B cell (primary cell): ENCODE data around the gene CTBP2. TPM values are rescaled to one million over a fixed set of nuclear protein-coding genes. Genes with fewer than 3 reads are reported as not detected.

Experiments
- ATAC-seq: fragments of 200-7000 bp; cut with Tn5 transposase; one replicate; pipeline ENCODE4 v1.10.0; 2021; ENCODE audit warnings: low read depth, mild to moderate bottlenecking, moderate number of reproducible peaks, moderate library complexity
- CTCF ChIA-PET: fragments of 350-600 bp; sonication (Branson Sonifier 250); formaldehyde crosslinking; loops from one replicate; lab custom pipeline; 2021; ENCODE audit warnings: antibody characterized with exemption, inconsistent platforms; lab: Charles Lee
- POLR2A ChIA-PET: fragments of 350-600 bp; sonication (Branson Sonifier 250); formaldehyde crosslinking; loops from one replicate; lab custom pipeline; 2021; ENCODE audit warnings: antibody characterized with exemption; lab: Charles Lee
- DNase-seq: peaks from one replicate; pipeline ENCODE4 v3.0.0; 2013
- H2AFZ ChIP-seq: 2 replicates; pipeline ENCODE4 v1.6.1; 2012; ENCODE audit warnings: mild to moderate bottlenecking, low read depth, low read length; ENCODE audit not compliant: insufficient read depth, poor library complexity, severe bottlenecking
- H3K27ac ChIP-seq, 2 donors: 1 replicate in 1 of 2; 2 replicates in 1 of 2; pipeline ENCODE4 v1.5.1; 2012 to 2013; ENCODE audit warnings: low read length in 2 of 2, mild to moderate bottlenecking in 2 of 2, moderate library complexity in 1 of 2
- H3K27me3 ChIP-seq, 4 experiments: fragments of 200-600 bp in 1 of 4; sonication (generic) in 1 of 4; replicated peaks in 1 of 4; 1 replicate in 2 of 4; 2 replicates in 2 of 4; pipeline versions ENCODE4 v1.6.1 to v1.7.0; 2013 to 2016; ENCODE audit warnings: low read length in 3 of 4, mild to moderate bottlenecking in 2 of 4, mixed read lengths in 1 of 4, moderate library complexity in 1 of 4; ENCODE audit not compliant: insufficient read depth in 4 of 4, control insufficient read depth in 3 of 4; ENCODE audit errors: control extremely low read depth in 1 of 4
- H3K36me3 ChIP-seq, 2 experiments: replicated peaks in 1 of 2; 1 replicate in 1 of 2; 2 replicates in 1 of 2; pipeline versions ENCODE4 v1.6.1 to v1.7.1; 2013; ENCODE audit warnings: low read length in 1 of 2; ENCODE audit not compliant: insufficient read depth in 2 of 2, control insufficient read depth in 1 of 2; ENCODE audit errors: control extremely low read depth in 1 of 2, extremely low read depth in 1 of 2
- H3K4me1 ChIP-seq, 2 donors: fragments of 200-600 bp in 1 of 2; sonication (generic) in 1 of 2; 1 replicate in 1 of 2; 2 replicates in 1 of 2; pipeline versions ENCODE4 v1.5.1 to v1.6.1; 2013 to 2017; ENCODE audit warnings: low read length in 2 of 2; ENCODE audit not compliant: control insufficient read depth in 2 of 2, insufficient read depth in 2 of 2
- H3K4me2 ChIP-seq: replicated peaks from 2 replicates; pipeline ENCODE3; 2012; ENCODE audit warnings: mild to moderate bottlenecking, low read depth, low read length; ENCODE audit not compliant: poor library complexity, severe bottlenecking
- H3K4me3 ChIP-seq, 5 experiments: fragments of 200-600 bp in 1 of 5; sonication (generic) in 1 of 5; 1 replicate in 3 of 5; 2 replicates in 2 of 5; pipeline versions ENCODE4 v1.5.1 to v1.7.0; 2011 to 2016; ENCODE audit warnings: low read length in 4 of 5, mild to moderate bottlenecking in 4 of 5, low read depth in 2 of 5, control low read depth in 1 of 5, moderate library complexity in 1 of 5; ENCODE audit not compliant: insufficient read depth in 1 of 5; ENCODE audit errors: control extremely low read depth in 1 of 5, extremely low read depth in 1 of 5
- H3K79me2 ChIP-seq: fragments of 200-600 bp; sonication (generic); one replicate; pipeline ENCODE4 v1.6.0; 2016; ENCODE audit warnings: low read length; ENCODE audit not compliant: control insufficient read depth, insufficient read depth
- H3K9ac ChIP-seq: fragments of 200-600 bp; sonication (generic); 2 replicates; pipeline ENCODE4 v1.6.1; 2017; ENCODE audit warnings: mild to moderate bottlenecking, low read length, moderate library complexity
- H3K9me3 ChIP-seq, 3 donors: one replicate each; pipeline versions ENCODE4 v1.6.1 to v1.7.1; 2013; ENCODE audit warnings: low read length in 2 of 3; ENCODE audit not compliant: control insufficient read depth in 2 of 3, insufficient read depth in 1 of 3; ENCODE audit errors: control extremely low read depth in 1 of 3
- H4K20me1 ChIP-seq: 2 replicates; pipeline ENCODE4 v1.6.0; 2012; ENCODE audit warnings: mild to moderate bottlenecking, low read length; ENCODE audit not compliant: insufficient read depth, control insufficient read depth, poor library complexity, severe bottlenecking
- H3K27ac Mint-ChIP-seq: one replicate; pipeline ENCODE4 v1.8.0; 2021; ENCODE audit warnings: mixed read lengths
- H3K27me3 Mint-ChIP-seq: one replicate; pipeline ENCODE4 v1.8.0; 2021; ENCODE audit warnings: mixed read lengths
- H3K4me1 Mint-ChIP-seq: one replicate; pipeline ENCODE4 v1.8.0; 2021; ENCODE audit warnings: mixed read lengths
- H3K4me3 Mint-ChIP-seq: one replicate; pipeline ENCODE4 v1.8.0; 2021; ENCODE audit warnings: mixed read lengths
- H3K9me3 Mint-ChIP-seq: one replicate; pipeline ENCODE4 v1.8.0; 2022; ENCODE audit warnings: mixed read lengths; ENCODE audit not compliant: insufficient read depth
- CTCF ChIP-seq: fragments of 200-600 bp; IDR thresholded peaks from one replicate; pipeline ENCODE4 v1.8.0; 2022; ENCODE audit warnings: antibody characterized with exemption, mild to moderate bottlenecking
- EZH2 ChIP-seq: IDR thresholded peaks from 2 replicates; pipeline ENCODE4 v1.6.1; 2012; ENCODE audit warnings: borderline replicate concordance, low read depth, mild to moderate bottlenecking, moderate library complexity, low read length; ENCODE audit not compliant: insufficient read depth, poor library complexity, severe bottlenecking
- WGBS: methylation state at CpG from one replicate; pipeline ENCODE4 v1.1.5; 2013; ENCODE audit warnings: missing lambda C conversion rate; ENCODE audit not compliant: insufficient coverage; 5-methylcytosine and 5-hydroxymethylcytosine counted together
- intact Hi-C: fragments of 100-400 bp; cut with micrococcal nuclease; formaldehyde crosslinking; loops from one replicate; pipeline ENCODE4 v1.10.0; 2022
- polyA plus RNA-seq: library from polyadenylated mRNA; depleted of rRNA; stranded (reverse); fragments of >200 nt; gene quantifications from 2 replicates; pipeline ENCODE4 v1.2.3, GENCODE V29; 2012
- total RNA-seq, 2 donors: library from RNA; stranded (reverse); fragments of 120-200 nt in 1 of 2; gene quantifications; 1 replicate in 1 of 2; 2 replicates in 1 of 2; pipeline versions ENCODE4 v1.2.3 to v1.2.4, GENCODE V29; 2013 to 2022

The CTBP2 gene
- total and polyA plus RNA-seq, 2 donors (not counting 1 experiment from before 2014, with no cell fraction given) = 0.39 to 0.85 TPM

GRCh38 chr10:124997771-124998623 lies 162.4 kb downstream of the CTBP2 start:
- Mint-ChIP-seq H3K4me3 (no peak overlapping the region), H3K9me3 (no peaks in the 10 kb centered on the region), H3K27ac (no peak overlapping the region), H3K27me3 (no peaks in the 10 kb centered on the region), H3K4me1 (no peaks in the 10 kb centered on the region)
- intact Hi-C loops = no loop called here
- no peak overlapping the region for H3K4me3 ChIP-seq
- ChIA-PET POLR2A (no interaction called here), CTCF (no interaction called here)
- no peak overlapping the region for H3K27ac ChIP-seq
- H4K20me1 ChIP-seq = no peaks in the 10 kb centered on the region
- no peaks in the 10 kb centered on the region for H3K79me2 ChIP-seq
- DNase-seq (no peak), ATAC-seq (no peak)
- no peak overlapping the region for H2AFZ ChIP-seq
- H3K27me3 ChIP-seq = no peaks in the 10 kb centered on the region
- no peak overlapping the region for H3K4me2 ChIP-seq
- no peaks in the 10 kb centered on the region for H3K9me3 ChIP-seq
- H3K36me3 ChIP-seq = no peaks in the 10 kb centered on the region
- H3K4me1 ChIP-seq = no peaks in the 10 kb centered on the region
- H3K9ac ChIP-seq = no peak overlapping the region
- TF ChIP-seq EZH2 (no peak), CTCF (no peak)
- 88% methylated on average over 35 of the region's 35 CpGs for WGBS

- ChIA-PET POLR2A (no interaction called here), CTCF (no interaction called here)
- no peaks in the 10 kb centered on the region for H3K27me3 Mint-ChIP-seq
- Histone ChIP-seq H3K9ac (no peak overlapping the region), H3K27ac (no peak overlapping the region), H3K4me2 (no peak overlapping the region), H3K4me3 (no peak overlapping the region), H3K79me2 (no peaks in the 10 kb centered on the region), H3K27me3 (no peaks in the 10 kb centered on the region), H3K36me3 (no peaks in the 10 kb centered on the region), H3K9me3 (peaks cover 0 to 2% (median 0%) of the 10 kb centered on the region in 3 donors), H4K20me1 (no peaks in the 10 kb centered on the region), H2AFZ (no peak overlapping the region), H3K4me1 (no peaks in the 10 kb centered on the region)
- intact Hi-C loops = no loop called here
- TF ChIP-seq CTCF = no peak
- TF ChIP-seq EZH2 = no peak
- no peak overlapping the region for H3K27ac Mint-ChIP-seq
- no peaks in the 10 kb centered on the region for H3K4me1 Mint-ChIP-seq
- DNase-seq = no peak
- H3K4me3 Mint-ChIP-seq = no peak overlapping the region
- no peaks in the 10 kb centered on the region for H3K9me3 Mint-ChIP-seq
- WGBS = 96% methylated on average over 11 of the region's 11 CpGs
- no peak for ATAC-seq
Observed at GRCh38 chr10:124997306-124997705, 163.1 kb downstream of the CTBP2 start.
